PC-3 (cell line): ENCODE results near the gene KATNA1.

Source experiments
- CTCF ChIP-seq: fragments of 300-600 bp; sonication (generic); conservative IDR thresholded peaks from 2 replicates; pipeline ENCODE4 v1.5.1; 2017; ENCODE audit warnings: antibody characterized with exemption, low read depth, mild to moderate bottlenecking, low read length
- EZH2 ChIP-seq: fragments of 300-600 bp; sonication (generic); IDR thresholded peaks from one replicate; pipeline ENCODE4 v1.6.1; 2017; ENCODE audit warnings: antibody characterized with exemption, mild to moderate bottlenecking, low read length; ENCODE audit not compliant: unreplicated experiment

DNA sequence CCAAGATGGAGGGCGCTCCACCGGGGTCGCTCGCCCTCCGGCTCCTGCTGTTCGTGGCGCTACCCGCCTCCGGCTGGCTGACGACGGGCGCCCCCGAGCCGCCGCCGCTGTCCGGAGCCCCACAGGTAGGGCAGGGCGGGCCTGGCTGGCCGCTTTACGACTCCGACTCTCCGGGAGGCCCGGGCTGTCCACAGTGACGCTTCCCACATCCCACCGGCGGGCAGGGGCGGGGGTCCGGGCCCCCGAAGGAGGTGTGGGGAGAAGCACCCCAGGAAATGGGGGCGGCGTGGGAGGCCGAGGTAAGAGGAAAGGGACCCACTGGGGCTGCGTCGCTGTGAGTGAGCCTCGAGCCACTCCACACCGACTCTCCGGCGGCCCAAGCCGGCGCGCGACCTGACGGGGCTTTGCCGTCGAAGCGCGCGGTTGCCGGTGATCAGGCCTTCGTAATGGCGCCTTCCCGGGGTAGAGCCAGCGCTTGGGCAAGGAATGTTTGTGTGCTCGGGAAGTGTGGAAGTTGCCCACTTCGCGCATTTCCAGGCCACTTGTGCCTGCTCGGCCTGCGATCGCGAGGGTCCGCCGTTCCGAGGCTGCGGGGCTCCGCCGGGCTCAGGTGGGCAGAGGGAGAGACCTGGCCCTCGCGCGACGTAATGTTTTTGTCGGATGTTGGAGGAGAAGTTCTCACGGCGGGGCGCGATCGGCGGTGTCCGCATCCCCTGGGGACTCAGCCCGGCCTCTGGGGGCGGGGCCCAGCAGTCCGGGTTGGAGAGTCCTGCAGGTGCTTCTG lies 81.9 kb downstream of the KATNA1 start:
- TF ChIP-seq EZH2 (no peak), CTCF (no peak)
